Lower leg skin (tissue), 3 donors: ENCODE measurements around the gene DAAM2.

Experiments
- POLR2A ChIP-seq, 2 donors: fragments of 450-650 bp; IDR thresholded peaks; one replicate each; pipeline ENCODE4 v1.6.1; 2016 to 2017; ENCODE audit warnings: antibody characterized with exemption in 2 of 2, mild to moderate bottlenecking in 1 of 2, moderate library complexity in 1 of 2
- TF ChIP-seq, protein P1 (sequence below), 3 donors: fragments of 450-650 bp; IDR thresholded peaks; one replicate each; pipeline ENCODE4 v1.5.1; 2016; ENCODE audit warnings: antibody characterized with exemption in 3 of 3, mild to moderate bottlenecking in 3 of 3, moderate library complexity in 2 of 3

DNA sequence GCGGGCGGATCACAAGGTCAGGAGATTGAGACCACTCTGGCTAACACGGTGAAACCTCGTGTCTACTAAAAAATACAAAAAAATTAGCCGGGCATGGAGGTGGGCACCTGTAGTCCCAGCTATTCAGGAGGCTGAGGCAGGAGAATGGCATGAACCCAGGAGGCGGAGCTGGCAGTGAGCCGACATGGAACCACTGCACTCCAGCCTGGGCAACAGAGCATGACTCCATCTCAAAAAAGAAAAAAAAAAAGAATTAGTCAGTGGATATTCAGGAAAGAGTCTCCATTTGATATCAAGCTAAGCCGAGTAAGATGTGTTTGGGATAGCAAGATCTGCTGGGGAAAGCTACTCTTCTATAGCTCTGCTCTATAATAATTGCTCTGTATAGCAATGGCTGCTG lies 101.1 kb downstream of the DAAM2 start:
- TF ChIP-seq, protein P1, sequence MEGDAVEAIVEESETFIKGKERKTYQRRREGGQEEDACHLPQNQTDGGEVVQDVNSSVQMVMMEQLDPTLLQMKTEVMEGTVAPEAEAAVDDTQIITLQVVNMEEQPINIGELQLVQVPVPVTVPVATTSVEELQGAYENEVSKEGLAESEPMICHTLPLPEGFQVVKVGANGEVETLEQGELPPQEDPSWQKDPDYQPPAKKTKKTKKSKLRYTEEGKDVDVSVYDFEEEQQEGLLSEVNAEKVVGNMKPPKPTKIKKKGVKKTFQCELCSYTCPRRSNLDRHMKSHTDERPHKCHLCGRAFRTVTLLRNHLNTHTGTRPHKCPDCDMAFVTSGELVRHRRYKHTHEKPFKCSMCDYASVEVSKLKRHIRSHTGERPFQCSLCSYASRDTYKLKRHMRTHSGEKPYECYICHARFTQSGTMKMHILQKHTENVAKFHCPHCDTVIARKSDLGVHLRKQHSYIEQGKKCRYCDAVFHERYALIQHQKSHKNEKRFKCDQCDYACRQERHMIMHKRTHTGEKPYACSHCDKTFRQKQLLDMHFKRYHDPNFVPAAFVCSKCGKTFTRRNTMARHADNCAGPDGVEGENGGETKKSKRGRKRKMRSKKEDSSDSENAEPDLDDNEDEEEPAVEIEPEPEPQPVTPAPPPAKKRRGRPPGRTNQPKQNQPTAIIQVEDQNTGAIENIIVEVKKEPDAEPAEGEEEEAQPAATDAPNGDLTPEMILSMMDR (IDR thresholded peaks at IDR 0.05) = no peak
- TF ChIP-seq POLR2A (IDR thresholded peaks at IDR 0.05) = no peak
